ENCODE measurements around the gene EPSTI1. TPM values are rescaled to one million over a fixed set of nuclear protein-coding genes. Genes with fewer than 3 reads are reported as not detected.

The EPSTI1 gene
- total RNA-seq, 1 donor from 2014 or later = 2.6 TPM

GRCh38 chr13:42875475-42876269 is 116.4 kb downstream of the EPSTI1 start:
- Histone ChIP-seq H3K36me3 (no peaks in the 10 kb centered on the region), H3K9me3 (replicated peaks) (no peaks in the 10 kb centered on the region), H3K4me3 (no peak overlapping the region), H3K27ac (replicated peaks) (no peak overlapping the region), H3K4me1 (no peaks in the 10 kb centered on the region), H3K27me3 (ENCODE audit: low read depth) (no peaks in the 10 kb centered on the region)
- no peak for DNase-seq
- intact Hi-C loops (cut with micrococcal nuclease) = no loop called here
- no peak for TF ChIP-seq CTCF (IDR thresholded peaks at IDR 0.05; ENCODE audit: borderline replicate concordance)

- Histone ChIP-seq H3K4me1 (no peaks in the 10 kb centered on the region), H3K27me3 (ENCODE audit: low read depth) (no peaks in the 10 kb centered on the region), H3K9me3 (replicated peaks) (no peaks in the 10 kb centered on the region), H3K36me3 (no peaks in the 10 kb centered on the region), H3K4me3 (no peak overlapping the region), H3K27ac (replicated peaks) (no peak overlapping the region)
- intact Hi-C loops (cut with micrococcal nuclease) = no loop called here
- DNase-seq = no peak
- TF ChIP-seq CTCF (IDR thresholded peaks at IDR 0.05; ENCODE audit: borderline replicate concordance) = no peak
Measured at GRCh38 chr13:42874221-42874620, 117.8 kb downstream of the EPSTI1 start.

GRCh38 chr13:42873081-42873480 is 119.0 kb downstream of the EPSTI1 start:
- H3K36me3 ChIP-seq = no peaks in the 10 kb centered on the region
- no peak for TF ChIP-seq CTCF (IDR thresholded peaks at IDR 0.05; ENCODE audit: borderline replicate concordance)
- intact Hi-C loops (cut with micrococcal nuclease) = no loop called here
- no peak overlapping the region for H3K27ac ChIP-seq (replicated peaks)
- H3K4me1 ChIP-seq = no peaks in the 10 kb centered on the region
- no peaks in the 10 kb centered on the region for H3K9me3 ChIP-seq (replicated peaks)
- no peaks in the 10 kb centered on the region for H3K27me3 ChIP-seq (ENCODE audit: low read depth)
- no peak overlapping the region for H3K4me3 ChIP-seq
- DNase-seq = no peak

- Histone ChIP-seq H3K27me3 (ENCODE audit: low read depth) (no peaks in the 10 kb centered on the region), H3K4me3 (no peak overlapping the region), H3K27ac (replicated peaks) (no peak overlapping the region), H3K9me3 (replicated peaks) (no peaks in the 10 kb centered on the region), H3K4me1 (peaks cover 15% of the 10 kb centered on the region), H3K36me3 (no peaks in the 10 kb centered on the region)
- no peak for TF ChIP-seq CTCF (IDR thresholded peaks at IDR 0.05; ENCODE audit: borderline replicate concordance)
- no peak for DNase-seq
- intact Hi-C loops (cut with micrococcal nuclease) = no loop called here
Measured at GRCh38 chr13:42867232-42867631, 124.8 kb downstream of the EPSTI1 start.

GRCh38 chr13:42865768-42866102 is 126.3 kb downstream of the EPSTI1 start:
- Histone ChIP-seq H3K27me3 (ENCODE audit: low read depth) (no peaks in the 10 kb centered on the region), H3K4me1 (peaks cover 15% of the 10 kb centered on the region), H3K4me3 (peak overlapping the region; percentile 33), H3K27ac (replicated peaks) (no peak overlapping the region), H3K9me3 (replicated peaks) (no peaks in the 10 kb centered on the region), H3K36me3 (no peaks in the 10 kb centered on the region)
- TF ChIP-seq CTCF (IDR thresholded peaks at IDR 0.05; ENCODE audit: borderline replicate concordance) = no peak
- DNase-seq = no peak
- intact Hi-C loops (cut with micrococcal nuclease) = no loop called here

Data from left ventricle myocardium inferior (tissue), 1 donor.